CD4-positive, alpha-beta T cell treated with Interleukin-17A for 4 hours (primary cell): Measurements from ENCODE around the gene GCAT.
"Not testable (repeated sequence)": the region's sequence is repeated elsewhere in the genome, so short reads cannot be mapped to it uniquely, and the experiment has no call there.

Experiments used
- DNase-seq: peaks from one replicate; pipeline ENCODE4 v3.0.0-alpha.2; 2020; ENCODE audit warnings: mixed read lengths

Gene GCAT

DNA sequence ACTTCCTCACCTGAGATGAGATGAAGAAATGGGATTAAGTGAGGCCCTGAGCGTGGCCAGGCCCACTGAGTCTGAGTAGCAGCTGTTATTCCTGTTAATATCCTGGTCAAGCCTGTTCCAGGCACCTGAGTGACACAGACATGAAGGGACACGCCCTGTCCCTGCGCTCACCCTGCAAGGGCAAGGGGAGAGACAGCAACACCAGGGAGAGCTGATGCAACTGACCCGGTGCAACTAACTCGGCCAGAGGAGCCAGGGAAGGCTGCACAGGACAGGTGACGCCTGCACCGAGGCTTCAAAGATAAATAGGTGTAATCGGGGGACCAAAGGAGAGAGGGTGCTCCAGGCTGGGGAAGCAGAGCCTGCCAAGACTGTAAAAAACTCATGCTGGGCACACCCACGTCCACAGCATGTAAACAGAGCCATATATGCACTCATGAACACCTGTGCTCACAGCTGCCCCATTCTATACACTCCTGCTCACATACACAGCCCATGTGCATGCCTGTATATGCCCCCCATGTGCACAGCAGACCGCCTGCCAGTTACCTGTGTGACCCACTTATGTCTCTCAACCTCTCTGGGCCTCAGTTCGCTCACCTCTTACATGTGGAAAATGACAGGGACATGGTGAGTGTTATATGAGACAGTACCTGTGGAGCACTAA lies 22.8 kb upstream of the GCAT start:
- DNase-seq: no peak

- no peak for DNase-seq
Measured at GRCh38 chr22:37790234-37790633, 17.5 kb upstream of the GCAT start.

- no peak for DNase-seq
Measured at GRCh38 chr22:37792494-37792893, 15.2 kb upstream of the GCAT start.

DNA sequence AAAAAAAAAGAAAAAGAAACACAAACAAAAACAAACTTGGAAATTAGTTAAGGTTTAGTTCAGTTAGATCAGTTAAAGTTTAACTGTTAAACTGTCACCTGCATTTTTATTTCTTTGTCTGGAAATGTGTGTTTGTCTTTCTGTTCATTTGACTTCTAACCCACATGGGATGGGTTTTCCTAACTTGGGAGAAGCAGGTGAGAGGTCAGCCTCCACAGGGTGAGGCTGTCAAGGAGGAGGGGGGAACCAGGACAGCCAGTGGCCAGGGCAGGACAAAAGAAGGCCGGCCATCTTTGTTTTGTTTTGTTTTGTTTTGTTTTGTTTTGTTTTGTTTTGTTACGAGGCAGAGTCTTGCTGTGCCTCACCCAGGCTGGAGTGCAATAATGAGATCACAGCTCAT lies 13.4 kb upstream of the GCAT start:
- DNase-seq: no peak

- no peak for DNase-seq
Measured at GRCh38 chr22:37796079-37796478, 11.7 kb upstream of the GCAT start.

GRCh38 chr22:37797259-37797658 lies 10.5 kb upstream of the GCAT start:
- DNase-seq: not testable (repeated sequence)

DNA sequence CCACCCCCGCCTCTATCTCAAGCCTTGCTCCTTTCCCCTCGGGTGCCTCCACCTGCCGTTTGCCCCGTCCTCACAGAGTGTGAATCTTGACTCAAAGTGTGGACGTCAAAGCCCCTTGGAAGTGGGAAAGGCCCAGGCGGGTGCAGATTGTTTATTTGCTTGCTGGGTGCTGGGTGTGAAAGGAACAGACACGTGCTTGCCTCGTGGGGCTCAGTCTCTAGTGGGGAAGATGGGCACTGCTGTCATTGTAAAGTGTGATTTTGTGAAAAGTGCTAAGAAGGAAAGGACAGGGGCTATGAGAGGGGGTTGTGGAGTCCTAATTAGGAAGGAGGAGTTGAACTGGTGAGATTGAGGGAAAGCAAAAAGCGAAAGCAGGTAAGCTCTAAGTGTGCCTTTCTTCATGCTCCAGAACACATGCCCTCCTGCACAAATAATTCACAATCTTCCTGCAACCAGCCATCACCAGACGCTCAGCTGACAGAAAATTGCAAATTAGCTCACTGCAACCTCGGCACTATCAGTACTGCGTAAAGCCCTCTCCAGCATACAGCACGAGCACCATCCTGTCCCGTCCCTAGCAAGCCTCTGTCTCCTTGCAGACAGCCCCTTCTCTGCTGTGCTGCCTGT lies 9.7 kb upstream of the GCAT start:
- DNase-seq: no peak

DNA sequence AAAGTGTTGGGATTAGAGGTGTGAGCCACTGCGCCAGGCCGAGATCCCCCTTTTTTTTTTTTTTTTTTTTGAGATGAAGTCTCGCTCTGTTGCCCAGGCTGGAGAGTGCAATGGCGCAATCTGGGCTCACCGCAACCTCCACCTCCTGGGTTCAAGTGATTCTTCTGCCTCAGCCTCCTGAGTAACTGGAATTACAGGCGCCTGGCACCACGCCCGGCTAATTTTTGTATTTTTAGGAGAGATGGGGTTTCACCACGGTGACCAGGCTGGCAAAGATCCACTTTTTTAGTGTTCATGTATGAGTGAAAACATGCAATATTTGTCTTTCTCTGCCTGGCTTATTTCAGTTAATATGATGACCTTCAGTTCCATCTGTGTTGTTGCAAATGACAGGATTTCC lies 7.8 kb upstream of the GCAT start:
- DNase-seq: not testable (repeated sequence)

DNA sequence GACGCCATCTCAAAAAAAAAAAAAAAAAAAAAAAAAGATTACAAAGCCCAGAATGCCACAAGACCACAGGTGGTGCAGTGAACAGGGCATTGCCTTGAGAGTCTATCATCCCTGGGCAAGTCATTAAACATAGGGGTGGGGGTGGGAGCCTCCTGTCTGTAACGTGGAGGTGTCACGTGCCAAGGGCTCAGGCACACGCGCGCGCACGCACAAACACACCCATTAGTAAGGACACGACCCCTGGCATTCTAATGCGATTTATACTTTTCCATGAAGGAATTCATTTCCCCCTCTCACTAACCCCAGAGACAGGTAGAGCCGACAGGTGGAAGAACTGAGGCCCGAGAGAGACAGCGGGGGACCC lies 5.8 kb upstream of the GCAT start:
- DNase-seq: peak; percentile 20

DNA sequence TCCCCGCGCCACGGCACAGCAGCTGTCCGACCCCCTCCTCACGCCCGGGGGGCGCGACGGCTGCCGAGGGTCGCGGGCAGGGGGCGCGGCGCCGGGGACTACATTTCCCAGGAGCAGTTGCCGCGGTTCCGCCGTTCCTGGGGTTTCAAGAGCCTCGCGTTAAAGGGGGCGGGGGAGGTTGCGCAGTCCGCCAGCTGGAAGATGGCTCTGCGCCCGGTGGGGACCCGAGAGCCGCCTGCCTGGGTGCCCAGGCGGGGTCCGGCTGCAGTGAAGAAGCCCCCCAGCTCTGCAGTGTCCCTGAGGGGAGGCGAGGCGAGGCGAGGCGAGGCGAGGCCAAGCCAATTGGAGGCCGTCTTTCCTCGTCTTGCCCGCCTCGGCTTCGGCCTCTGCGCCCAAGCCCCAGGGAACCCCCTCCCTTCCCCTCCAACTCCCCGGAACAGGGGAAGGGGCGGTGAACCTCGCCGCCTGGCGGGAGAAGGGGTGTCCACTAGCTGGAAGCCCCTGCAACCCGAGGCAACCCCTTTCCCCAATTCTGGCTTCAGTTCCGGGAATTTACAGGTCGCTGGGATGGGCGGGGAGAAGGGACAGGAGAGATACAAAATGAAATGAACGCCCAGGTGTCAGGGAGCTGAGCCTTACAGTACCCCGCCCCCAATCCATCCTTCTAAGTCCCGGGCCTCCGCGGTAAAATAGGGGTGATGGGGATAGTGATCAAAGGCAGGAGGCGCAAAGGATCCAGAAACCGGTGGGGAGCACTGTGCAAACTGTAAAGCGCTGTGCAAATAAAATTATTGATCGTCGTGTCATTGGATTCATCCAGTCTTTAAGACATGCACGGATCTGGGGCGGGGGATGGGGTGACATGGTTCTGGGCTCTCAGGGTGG lies 5.2 kb upstream of the GCAT start:
- peak; percentile 49 for DNase-seq

DNA sequence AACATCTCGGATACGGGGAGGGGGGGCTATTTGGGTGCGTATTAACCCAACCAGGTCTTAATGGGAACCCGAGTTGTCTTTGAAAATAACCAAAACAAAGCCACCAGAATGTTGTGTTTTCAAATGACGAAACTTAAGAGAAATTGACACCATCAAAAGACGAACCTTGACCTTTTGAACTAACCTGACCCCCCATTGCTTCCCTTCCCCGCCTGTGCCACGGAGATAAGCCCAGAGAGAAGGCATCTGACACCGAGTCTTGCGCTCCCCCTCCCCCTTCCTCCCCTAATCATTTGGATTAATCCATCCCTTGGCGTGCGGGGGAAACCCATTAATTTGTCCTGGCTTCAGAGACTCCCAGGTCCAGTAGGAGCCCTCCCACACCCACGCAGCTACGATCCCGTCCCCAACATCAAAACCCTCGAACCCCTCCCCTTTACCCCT lies 4.5 kb upstream of the GCAT start:
- DNase-seq: no peak

DNA sequence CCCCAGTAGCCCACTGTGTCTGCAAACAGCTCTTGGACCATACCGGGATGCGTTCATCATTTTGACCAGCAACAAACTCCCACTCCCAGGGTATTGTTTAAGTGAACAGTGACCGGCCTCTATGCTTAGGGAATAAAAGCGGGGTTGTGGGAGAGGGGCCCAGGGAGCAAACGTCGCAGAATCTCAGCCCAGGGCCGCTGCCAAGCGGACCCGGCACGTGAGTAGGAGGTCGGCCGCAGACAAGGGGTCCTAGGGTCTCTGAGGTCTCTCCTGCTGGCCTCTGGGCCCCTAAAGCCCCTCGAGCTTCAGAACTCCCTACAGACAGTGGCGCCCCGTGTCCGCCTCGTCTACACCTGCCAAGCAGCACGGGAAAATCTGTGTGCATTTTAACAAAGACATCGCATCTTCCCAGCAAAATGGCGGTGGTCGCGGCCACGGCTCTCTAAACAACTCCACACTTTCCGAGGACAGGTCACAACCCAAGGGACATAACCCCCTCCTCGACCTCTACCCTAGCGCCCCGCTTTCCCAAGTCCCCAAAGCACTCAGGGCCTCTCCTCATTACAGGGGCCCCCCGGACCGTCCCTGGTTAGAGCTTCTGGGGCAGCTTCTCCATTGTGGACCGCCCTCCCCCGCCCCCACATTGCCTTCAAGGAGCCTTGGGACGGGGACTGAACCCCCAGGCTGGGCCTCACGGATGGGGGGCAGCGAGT lies 3.9 kb upstream of the GCAT start:
- no peak for DNase-seq

- DNase-seq: peak; percentile 9
Measured at GRCh38 chr22:37804352-37804880, 3.3 kb upstream of the GCAT start.

DNA sequence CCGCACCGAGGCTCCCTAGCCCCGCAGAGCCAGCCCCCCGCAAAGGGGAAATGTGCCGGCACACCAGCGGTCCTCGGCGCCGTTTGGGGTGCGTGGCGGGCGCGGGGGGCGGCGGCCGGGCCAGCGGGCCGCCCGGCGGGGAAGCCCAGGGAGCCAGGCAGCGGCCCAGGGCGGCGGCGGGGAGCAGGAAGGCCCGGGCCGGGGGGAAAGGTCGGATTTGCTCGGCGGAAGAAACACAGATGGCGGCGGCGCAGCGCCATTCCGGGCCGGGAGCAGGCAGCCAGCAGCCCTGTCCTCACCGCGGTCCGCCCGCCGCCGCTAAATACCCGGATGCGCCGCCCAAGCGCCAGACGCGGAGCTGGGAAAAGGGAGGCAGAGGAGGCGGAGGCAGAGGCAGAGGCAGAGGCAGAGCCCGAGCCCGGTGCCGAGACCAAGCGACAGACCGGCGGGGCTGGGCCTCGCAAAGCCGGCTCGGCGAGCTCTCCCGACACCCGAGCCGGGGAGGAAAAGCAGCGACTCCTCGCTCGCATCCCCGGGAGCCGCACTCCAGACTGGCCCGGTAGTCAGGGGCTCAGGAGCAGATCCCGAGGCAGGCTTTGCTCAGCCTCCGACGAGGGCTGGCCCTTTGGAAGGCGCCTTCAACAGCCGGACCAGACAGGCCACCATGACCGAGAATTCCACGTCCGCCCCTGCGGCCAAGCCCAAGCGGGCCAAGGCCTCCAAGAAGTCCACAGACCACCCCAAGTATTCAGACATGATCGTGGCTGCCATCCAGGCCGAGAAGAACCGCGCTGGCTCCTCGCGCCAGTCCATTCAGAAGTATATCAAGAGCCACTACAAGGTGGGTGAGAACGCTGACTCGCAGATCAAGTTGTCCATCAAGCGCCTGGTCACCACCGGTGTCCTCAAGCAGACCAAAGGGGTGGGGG lies 2.6 kb upstream of the GCAT start:
- peak; percentile 80 for DNase-seq

DNA sequence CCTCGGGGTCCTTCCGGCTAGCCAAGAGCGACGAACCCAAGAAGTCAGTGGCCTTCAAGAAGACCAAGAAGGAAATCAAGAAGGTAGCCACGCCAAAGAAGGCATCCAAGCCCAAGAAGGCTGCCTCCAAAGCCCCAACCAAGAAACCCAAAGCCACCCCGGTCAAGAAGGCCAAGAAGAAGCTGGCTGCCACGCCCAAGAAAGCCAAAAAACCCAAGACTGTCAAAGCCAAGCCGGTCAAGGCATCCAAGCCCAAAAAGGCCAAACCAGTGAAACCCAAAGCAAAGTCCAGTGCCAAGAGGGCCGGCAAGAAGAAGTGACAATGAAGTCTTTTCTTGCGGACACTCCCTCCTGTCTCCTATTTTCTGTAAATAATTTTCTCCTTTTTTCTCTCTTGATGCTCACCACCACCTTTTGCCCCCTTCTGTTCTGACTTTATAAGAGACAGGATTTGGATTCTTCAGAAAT lies 1.9 kb upstream of the GCAT start:
- DNase-seq: no peak

- DNase-seq: peak; percentile 21
Measured at GRCh38 chr22:37806409-37807333, 1.1 kb upstream of the GCAT start.

DNA sequence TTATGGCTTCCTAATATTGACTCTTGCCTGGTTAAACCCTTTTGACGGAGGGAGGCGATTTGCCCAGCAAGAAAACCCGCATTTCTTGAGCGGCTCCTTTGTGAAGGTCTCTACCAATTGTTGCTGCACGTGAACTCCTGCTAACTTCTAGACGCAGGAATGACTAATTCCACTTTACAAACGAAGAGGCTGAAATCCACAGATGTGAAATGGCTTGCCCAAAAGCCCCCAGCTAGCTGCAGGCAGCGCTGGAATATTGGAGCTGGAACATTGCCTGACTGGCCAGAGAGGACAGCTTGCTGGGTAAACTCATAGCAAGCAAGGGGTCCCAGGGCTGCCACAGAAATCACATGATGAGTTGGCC lies 542 bp downstream of the GCAT start:
- no peak for DNase-seq

DNA sequence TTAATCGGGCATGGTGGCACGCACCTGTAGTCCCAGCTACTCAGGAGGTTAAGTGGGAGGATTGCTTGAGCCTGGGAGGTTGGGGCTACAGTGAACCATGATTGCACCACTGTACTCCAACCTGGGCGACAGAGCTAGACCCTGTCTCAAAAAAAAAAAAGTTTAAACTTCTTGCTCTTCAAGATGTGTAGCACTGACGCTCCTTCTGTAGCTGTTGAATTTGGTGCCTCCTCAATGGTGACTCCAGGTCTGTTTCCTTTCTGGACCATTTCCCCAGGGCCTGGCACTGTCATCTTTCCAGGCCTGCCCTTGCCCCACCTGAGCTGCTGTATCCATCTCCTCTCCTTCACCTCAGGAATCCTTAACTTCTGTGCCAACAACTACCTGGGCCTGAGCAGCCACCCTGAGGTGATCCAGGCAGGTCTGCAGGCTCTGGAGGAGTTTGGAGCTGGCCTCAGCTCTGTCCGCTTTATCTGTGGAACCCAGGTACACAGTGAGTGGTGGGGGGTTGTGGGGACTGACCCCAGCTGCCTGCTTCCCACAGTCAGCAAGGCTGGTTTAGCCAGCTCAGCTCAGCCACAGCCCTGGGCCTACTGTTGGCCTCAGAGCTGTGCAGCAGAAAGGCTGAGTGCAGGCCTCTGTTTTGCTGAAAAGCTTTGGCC lies 2.1 kb downstream of the GCAT start:
- no peak for DNase-seq

DNA sequence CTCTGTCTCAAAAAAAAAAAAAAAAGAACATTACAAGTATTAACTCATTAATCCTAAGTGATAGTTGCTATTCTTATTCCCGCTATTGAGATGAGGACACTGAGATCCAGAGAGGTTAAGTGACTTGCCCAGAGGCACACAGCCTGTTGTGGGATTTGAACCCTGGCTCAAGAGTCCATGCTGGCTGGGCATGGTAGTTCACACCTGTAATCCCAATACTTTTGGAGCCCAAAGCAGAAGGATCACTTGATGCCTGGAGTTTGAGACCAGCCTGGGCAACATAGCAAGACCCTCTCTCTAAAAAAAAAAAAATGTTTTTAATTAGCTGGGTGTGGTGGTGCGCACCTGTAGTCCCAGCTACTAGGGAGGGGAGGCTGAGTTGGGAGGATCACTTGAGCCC lies 4.1 kb downstream of the GCAT start:
- DNase-seq: no peak
